Keratinocyte (primary cell): ENCODE results near the gene GPNMB. TPM values are rescaled to one million over a fixed set of nuclear protein-coding genes. Genes with fewer than 3 reads are reported as not detected.

ENCODE experiments used
- DNase-seq: peaks from one replicate; pipeline ENCODE4 v3.0.0-alpha.2; 2011; ENCODE audit warnings: low read depth, missing footprints, low spot score
- FAIRE-seq: peaks from 2 replicates; lab custom pipeline; 2011; peaks lifted over from hg19 to GRCh38; lab: Jason Lieb, UNC
- H2AFZ ChIP-seq: 2 replicates; pipeline ENCODE4 v1.6.0; 2012; ENCODE audit warnings: low read length, control low read depth, inconsistent platforms; ENCODE audit not compliant: control insufficient read depth
- H3K27ac ChIP-seq: 2 replicates; pipeline ENCODE4 v1.5.1; 2011; ENCODE audit warnings: low read length; ENCODE audit not compliant: control insufficient read depth, insufficient read depth
- H3K27me3 ChIP-seq: 3 replicates; pipeline ENCODE4 v1.6.0; 2011; ENCODE audit warnings: low read length; ENCODE audit not compliant: control insufficient read depth, insufficient read depth; ENCODE audit errors: extremely low read depth
- H3K36me3 ChIP-seq, 2 experiments: 2 replicates in 1 of 2; 3 replicates in 1 of 2; pipeline ENCODE4 v1.5.1; 2011; ENCODE audit warnings: low read length in 2 of 2, mild to moderate bottlenecking in 1 of 2; ENCODE audit not compliant: control insufficient read depth in 2 of 2, insufficient read depth in 2 of 2; ENCODE audit errors: extremely low read depth in 1 of 2
- H3K4me1 ChIP-seq: 3 replicates; pipeline ENCODE4 v1.5.1; 2011; ENCODE audit warnings: low read length; ENCODE audit not compliant: control insufficient read depth, insufficient read depth; ENCODE audit errors: extremely low read depth
- H3K4me2 ChIP-seq: 3 replicates; pipeline ENCODE4 v1.6.0; 2011; ENCODE audit warnings: low read depth, low read length; ENCODE audit not compliant: control insufficient read depth, insufficient read depth; ENCODE audit errors: extremely low read depth
- H3K4me3 ChIP-seq, 3 experiments: fragments of 200-600 bp in 1 of 3; sonication (generic) in 1 of 3; 2 replicates in 2 of 3; 3 replicates in 1 of 3; pipeline ENCODE4 v1.5.1; 2011 to 2016; ENCODE audit warnings: low read length in 3 of 3, mild to moderate bottlenecking in 3 of 3, control low read depth in 2 of 3, inconsistent platforms in 1 of 3, low read depth in 1 of 3, mixed read lengths in 1 of 3, mixed run types in 1 of 3, moderate library complexity in 1 of 3; ENCODE audit not compliant: control insufficient read depth in 2 of 3, insufficient read depth in 2 of 3; ENCODE audit errors: extremely low read depth in 1 of 3
- H3K79me2 ChIP-seq: 2 replicates; pipeline ENCODE4 v1.6.0; 2012; ENCODE audit warnings: low read length; ENCODE audit not compliant: control insufficient read depth, insufficient read depth
- H3K9ac ChIP-seq: 3 replicates; pipeline ENCODE4 v1.6.0; 2011; ENCODE audit warnings: low read length; ENCODE audit not compliant: control insufficient read depth, insufficient read depth; ENCODE audit errors: extremely low read depth
- H3K9me1 ChIP-seq: 3 replicates; pipeline ENCODE4 v1.6.0; 2011; ENCODE audit warnings: low read length; ENCODE audit not compliant: control insufficient read depth, insufficient read depth; ENCODE audit errors: extremely low read depth
- H3K9me3 ChIP-seq: 2 replicates; pipeline ENCODE4 v1.5.1; 2012; ENCODE audit warnings: low read depth, low read length; ENCODE audit not compliant: control insufficient read depth
- H4K20me1 ChIP-seq: 3 replicates; pipeline ENCODE4 v1.6.0; 2011; ENCODE audit warnings: low read length; ENCODE audit not compliant: control insufficient read depth, insufficient read depth; ENCODE audit errors: extremely low read depth
- CTCF ChIP-seq, 3 experiments: IDR thresholded peaks in 1 of 3; conservative IDR thresholded peaks in 1 of 3; optimal IDR thresholded peaks in 1 of 3; 2 replicates in 2 of 3; 3 replicates in 1 of 3; pipeline versions ENCODE3 to v1.5.1; 2011; ENCODE audit warnings: low read length in 3 of 3, mild to moderate bottlenecking in 3 of 3, moderate library complexity in 2 of 3, control low read depth in 1 of 3, inconsistent platforms in 1 of 3; ENCODE audit not compliant: insufficient read depth in 2 of 3; ENCODE audit errors: extremely low read depth in 1 of 3
- EZH2 ChIP-seq: IDR thresholded peaks from one replicate; pipeline ENCODE4 v1.6.1; 2012; ENCODE audit warnings: inconsistent platforms, mild to moderate bottlenecking, low read length, moderate library complexity
- dilution Hi-C: fragments of 300-500 bp; cut with MboI; formaldehyde crosslinking; loops from one replicate; pipeline ENCODE4 v1.7.0; 2020; ENCODE audit warnings: low sequenced_read_pairs; ENCODE audit not compliant: extremely low pct_ligation_motif_present
- polyA plus RNA-seq, 5 experiments: library from polyadenylated mRNA; depleted of rRNA in 3 of 5; stranded (reverse) in 3 of 5; stranded (forward) in 1 of 5; unstranded in 1 of 5; fragments of >200 nt; gene quantifications; 1 replicate in 1 of 5; 2 replicates in 3 of 5; 3 replicates in 1 of 5; pipeline versions ENCODE4 v1.2.1 to v1.2.3, GENCODE V29; 2011 to 2012; ENCODE audit warnings: missing spikeins in 2 of 5, low read depth in 1 of 5, low replicate concordance in 1 of 5

GPNMB gene
- polyA plus RNA-seq, 1 donor (not counting 4 experiments of a cell fraction or from before 2014, with no cell fraction given), result 142 TPM

GRCh38 chr7:23254051-23254681 lies 7.6 kb downstream of the GPNMB start:
- Histone ChIP-seq H3K9me1 (no peaks in the 10 kb centered on the region), H3K4me3 (no peak overlapping the region), H3K9ac (no peak overlapping the region), H3K79me2 (no peaks in the 10 kb centered on the region), H3K9me3 (no peaks in the 10 kb centered on the region), H3K36me3 (peaks cover 0 to 14% of the 10 kb centered on the region in 2 experiments), H4K20me1 (no peaks in the 10 kb centered on the region), H3K4me2 (no peak overlapping the region), H3K4me1 (no peaks in the 10 kb centered on the region), H2AFZ (no peak overlapping the region), H3K27ac (no peak overlapping the region), H3K27me3 (no peaks in the 10 kb centered on the region)
- FAIRE-seq (no peak), DNase-seq (no peak)
- TF ChIP-seq CTCF (optimal IDR thresholded peaks at IDR 0.05 in 1 of 3, IDR thresholded peaks at IDR 0.05 in 1 of 3, conservative IDR thresholded peaks at IDR 0.05 in 1 of 3; ENCODE audit: extremely low read depth in 1 of 3, insufficient read depth in 2 of 3, low read length in 3 of 3) (no peak), EZH2 (no peak)
- dilution Hi-C loops, result no loop called here

- Histone ChIP-seq H3K9me3 (no peaks in the 10 kb centered on the region), H3K4me2 (no peak overlapping the region), H3K4me3 (no peak overlapping the region), H4K20me1 (no peaks in the 10 kb centered on the region), H3K9me1 (no peaks in the 10 kb centered on the region), H3K27ac (no peak overlapping the region), H3K36me3 (peaks cover 0 to 12% of the 10 kb centered on the region in 2 experiments), H3K9ac (no peak overlapping the region), H3K79me2 (no peaks in the 10 kb centered on the region), H2AFZ (no peak overlapping the region), H3K27me3 (no peaks in the 10 kb centered on the region), H3K4me1 (no peaks in the 10 kb centered on the region)
- TF ChIP-seq CTCF (optimal IDR thresholded peaks at IDR 0.05 in 1 of 3, IDR thresholded peaks at IDR 0.05 in 1 of 3, conservative IDR thresholded peaks at IDR 0.05 in 1 of 3; ENCODE audit: extremely low read depth in 1 of 3, insufficient read depth in 2 of 3, low read length in 3 of 3), result no peak
- TF ChIP-seq EZH2, result no peak
- no peak for FAIRE-seq
- dilution Hi-C loops, result no loop called here
- no peak for DNase-seq
Observed at GRCh38 chr7:23256731-23257130, 10.2 kb downstream of the GPNMB start.
